ENCODE results near the gene JAML. TPM values are rescaled to one million over a fixed set of nuclear protein-coding genes. Genes with fewer than 3 reads are reported as not detected.

The JAML gene
- total and polyA plus RNA-seq, 2 of the 4 experiments (the other 2 are of a cell fraction) = not detected

DNA sequence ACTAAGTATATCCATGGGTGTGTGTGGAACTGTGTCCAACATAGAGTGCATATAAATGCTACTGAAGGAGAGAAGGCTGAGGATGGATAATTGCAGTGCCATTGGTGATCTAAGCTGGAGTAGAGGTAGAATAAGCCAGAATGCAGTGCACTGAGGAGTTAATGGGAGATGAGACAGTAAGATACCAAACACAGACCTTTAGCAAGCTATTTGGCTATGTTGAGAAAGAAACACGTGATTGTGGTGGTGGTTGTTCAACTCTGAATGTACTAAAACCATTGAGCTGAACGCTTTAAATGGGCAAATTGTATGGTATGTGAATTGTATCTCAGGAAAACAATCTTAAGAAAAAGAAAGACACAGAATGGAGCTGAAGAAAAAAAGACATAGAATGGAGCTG lies 22.8 kb downstream of the JAML start:
- no TSS peak for BruUV-seq (replicated peaks)
- Histone ChIP-seq H3K4me1 (ENCODE audit: control insufficient read depth, insufficient read depth, low read length) (no peaks in the 10 kb centered on the region), H3K18ac (ENCODE audit: low read depth, low read length) (no peak overlapping the region), H4K8ac (ENCODE audit: low read depth in 2 of 2, low read length in 2 of 2) (no peak overlapping the region), H3K79me1 (ENCODE audit: low read depth in 1 of 2, low read length in 2 of 2) (no peaks in the 10 kb centered on the region), H4K5ac (ENCODE audit: low read depth, low read length) (no peak overlapping the region), H3K27ac (ENCODE audit: insufficient read depth, low read length) (no peak overlapping the region), H3K4ac (ENCODE audit: low read depth, low read length) (no peak overlapping the region), H3K4me2 (ENCODE audit: low read depth, low read length) (no peak overlapping the region), H2BK15ac (ENCODE audit: low read depth, low read length) (no peak overlapping the region), H2AFZ (replicated peaks; ENCODE audit: low read length, poor library complexity) (no peak overlapping the region), H3K4me3 (ENCODE audit: insufficient read depth, low read depth, low read length) (no peak overlapping the region), H2BK5ac (ENCODE audit: low read depth, low read length, poor library complexity, severe bottlenecking) (no peak overlapping the region), H4K91ac (ENCODE audit: insufficient read depth, low read depth, low read length) (no peak overlapping the region), H2AK5ac (ENCODE audit: low read depth, low read length) (no peak overlapping the region), H2BK120ac (ENCODE audit: low read depth, low read length) (no peak overlapping the region), H3K9me1 (ENCODE audit: insufficient read depth, low read length) (no peaks in the 10 kb centered on the region), H3K9me3 (ENCODE audit: control insufficient read depth, insufficient read depth, low read length) (no peaks in the 10 kb centered on the region), H3K23ac (ENCODE audit: low read depth, low read length) (no peak overlapping the region), H3K27me3 (ENCODE audit: control insufficient read depth, insufficient read depth, low read length) (peaks cover 10% of the 10 kb centered on the region), H4K20me1 (ENCODE audit: insufficient read depth, low read length) (no peaks in the 10 kb centered on the region), H3K36me3 (ENCODE audit: control insufficient read depth, insufficient read depth, low read length) (no peaks in the 10 kb centered on the region), H3K14ac (replicated peaks; ENCODE audit: low read depth, low read length) (no peak overlapping the region), H2BK20ac (ENCODE audit: low read depth, low read length) (no peak overlapping the region), H3K56ac (ENCODE audit: extremely low read depth, insufficient read depth, low read length) (no peak overlapping the region), H2AK9ac (replicated peaks; ENCODE audit: low read depth, low read length, poor library complexity) (no peak overlapping the region), H3K9ac (ENCODE audit: low read depth, low read length) (no peak overlapping the region)
- ChIA-PET CTCF (no interaction called here), POLR2A (ENCODE audit: unreplicated experiment) (no interaction called here)
- dilution Hi-C loops (cut with HindIII; ENCODE audit: low sequenced_read_pairs, unreplicated experiment) (no loop called here), in situ Hi-C loops (cut with MboI; ENCODE audit: low sequenced_read_pairs) (no loop called here), intact Hi-C loops (cut with micrococcal nuclease) (no loop called here)
- WGBS, 2 experiments (ENCODE audit: extremely low coverage in 2 of 2, insufficient read length in 1 of 2) = 60% methylated on average over 1 of the region's 2 CpGs; no CpG with 5 or more reads in 1 of the 2 experiments
- no peak for ATAC-seq (ENCODE audit: low read depth)
- TF ChIP-seq MAFK (IDR thresholded peaks at IDR 0.05; ENCODE audit: low read depth, low read length) (no peak), NFE2L2 (IDR thresholded peaks at IDR 0.05; ENCODE audit: low read depth, low read length) (no peak), MAZ (IDR thresholded peaks at IDR 0.05; ENCODE audit: borderline replicate concordance, low read depth, low read length) (no peak), RFX5 (IDR thresholded peaks at IDR 0.05; ENCODE audit: low read depth, low read length) (no peak), BHLHE40 (IDR thresholded peaks at IDR 0.05; ENCODE audit: low read depth, low read length) (no peak), POLR2A (IDR thresholded peaks at IDR 0.05; ENCODE audit: low read depth, low read length) (no peak), SMC3 (IDR thresholded peaks at IDR 0.05; ENCODE audit: low read depth, low read length) (no peak), FOS (IDR thresholded peaks at IDR 0.05; ENCODE audit: low read depth, low read length) (no peak), CEBPB (IDR thresholded peaks at IDR 0.05; ENCODE audit: low read depth, low read length) (no peak), RCOR1 (IDR thresholded peaks at IDR 0.05; ENCODE audit: insufficient replicate concordance, low read length) (no peak), CHD1 (IDR thresholded peaks at IDR 0.05; ENCODE audit: low read depth, low read length) (no peak), RAD21 (IDR thresholded peaks at IDR 0.05; ENCODE audit: low read length) (no peak), MXI1 (IDR thresholded peaks at IDR 0.05; ENCODE audit: borderline replicate concordance, low read depth, low read length) (no peak)
- TF ChIP-seq, protein P1, sequence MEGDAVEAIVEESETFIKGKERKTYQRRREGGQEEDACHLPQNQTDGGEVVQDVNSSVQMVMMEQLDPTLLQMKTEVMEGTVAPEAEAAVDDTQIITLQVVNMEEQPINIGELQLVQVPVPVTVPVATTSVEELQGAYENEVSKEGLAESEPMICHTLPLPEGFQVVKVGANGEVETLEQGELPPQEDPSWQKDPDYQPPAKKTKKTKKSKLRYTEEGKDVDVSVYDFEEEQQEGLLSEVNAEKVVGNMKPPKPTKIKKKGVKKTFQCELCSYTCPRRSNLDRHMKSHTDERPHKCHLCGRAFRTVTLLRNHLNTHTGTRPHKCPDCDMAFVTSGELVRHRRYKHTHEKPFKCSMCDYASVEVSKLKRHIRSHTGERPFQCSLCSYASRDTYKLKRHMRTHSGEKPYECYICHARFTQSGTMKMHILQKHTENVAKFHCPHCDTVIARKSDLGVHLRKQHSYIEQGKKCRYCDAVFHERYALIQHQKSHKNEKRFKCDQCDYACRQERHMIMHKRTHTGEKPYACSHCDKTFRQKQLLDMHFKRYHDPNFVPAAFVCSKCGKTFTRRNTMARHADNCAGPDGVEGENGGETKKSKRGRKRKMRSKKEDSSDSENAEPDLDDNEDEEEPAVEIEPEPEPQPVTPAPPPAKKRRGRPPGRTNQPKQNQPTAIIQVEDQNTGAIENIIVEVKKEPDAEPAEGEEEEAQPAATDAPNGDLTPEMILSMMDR (conservative IDR thresholded peaks at IDR 0.05; ENCODE audit: low read depth, low read length) = no peak
- TF ChIP-seq, protein P2, sequence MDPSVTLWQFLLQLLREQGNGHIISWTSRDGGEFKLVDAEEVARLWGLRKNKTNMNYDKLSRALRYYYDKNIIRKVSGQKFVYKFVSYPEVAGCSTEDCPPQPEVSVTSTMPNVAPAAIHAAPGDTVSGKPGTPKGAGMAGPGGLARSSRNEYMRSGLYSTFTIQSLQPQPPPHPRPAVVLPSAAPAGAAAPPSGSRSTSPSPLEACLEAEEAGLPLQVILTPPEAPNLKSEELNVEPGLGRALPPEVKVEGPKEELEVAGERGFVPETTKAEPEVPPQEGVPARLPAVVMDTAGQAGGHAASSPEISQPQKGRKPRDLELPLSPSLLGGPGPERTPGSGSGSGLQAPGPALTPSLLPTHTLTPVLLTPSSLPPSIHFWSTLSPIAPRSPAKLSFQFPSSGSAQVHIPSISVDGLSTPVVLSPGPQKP (IDR thresholded peaks at IDR 0.05; ENCODE audit: borderline replicate concordance, low read depth, low read length) = no peak
- TF ChIP-seq, protein P3, sequence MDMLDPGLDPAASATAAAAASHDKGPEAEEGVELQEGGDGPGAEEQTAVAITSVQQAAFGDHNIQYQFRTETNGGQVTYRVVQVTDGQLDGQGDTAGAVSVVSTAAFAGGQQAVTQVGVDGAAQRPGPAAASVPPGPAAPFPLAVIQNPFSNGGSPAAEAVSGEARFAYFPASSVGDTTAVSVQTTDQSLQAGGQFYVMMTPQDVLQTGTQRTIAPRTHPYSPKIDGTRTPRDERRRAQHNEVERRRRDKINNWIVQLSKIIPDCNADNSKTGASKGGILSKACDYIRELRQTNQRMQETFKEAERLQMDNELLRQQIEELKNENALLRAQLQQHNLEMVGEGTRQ (IDR thresholded peaks at IDR 0.05; ENCODE audit: low read depth, low read length) = no peak
- DNase-seq = no peak
